Measurements from ENCODE around the gene ING4. TPM values are rescaled to one million over a fixed set of nuclear protein-coding genes. Genes with fewer than 3 reads are reported as not detected.

Gene ING4
- total and polyA plus RNA-seq, 4 donors: 13.9 to 18.1 (median 15.2) TPM

DNA sequence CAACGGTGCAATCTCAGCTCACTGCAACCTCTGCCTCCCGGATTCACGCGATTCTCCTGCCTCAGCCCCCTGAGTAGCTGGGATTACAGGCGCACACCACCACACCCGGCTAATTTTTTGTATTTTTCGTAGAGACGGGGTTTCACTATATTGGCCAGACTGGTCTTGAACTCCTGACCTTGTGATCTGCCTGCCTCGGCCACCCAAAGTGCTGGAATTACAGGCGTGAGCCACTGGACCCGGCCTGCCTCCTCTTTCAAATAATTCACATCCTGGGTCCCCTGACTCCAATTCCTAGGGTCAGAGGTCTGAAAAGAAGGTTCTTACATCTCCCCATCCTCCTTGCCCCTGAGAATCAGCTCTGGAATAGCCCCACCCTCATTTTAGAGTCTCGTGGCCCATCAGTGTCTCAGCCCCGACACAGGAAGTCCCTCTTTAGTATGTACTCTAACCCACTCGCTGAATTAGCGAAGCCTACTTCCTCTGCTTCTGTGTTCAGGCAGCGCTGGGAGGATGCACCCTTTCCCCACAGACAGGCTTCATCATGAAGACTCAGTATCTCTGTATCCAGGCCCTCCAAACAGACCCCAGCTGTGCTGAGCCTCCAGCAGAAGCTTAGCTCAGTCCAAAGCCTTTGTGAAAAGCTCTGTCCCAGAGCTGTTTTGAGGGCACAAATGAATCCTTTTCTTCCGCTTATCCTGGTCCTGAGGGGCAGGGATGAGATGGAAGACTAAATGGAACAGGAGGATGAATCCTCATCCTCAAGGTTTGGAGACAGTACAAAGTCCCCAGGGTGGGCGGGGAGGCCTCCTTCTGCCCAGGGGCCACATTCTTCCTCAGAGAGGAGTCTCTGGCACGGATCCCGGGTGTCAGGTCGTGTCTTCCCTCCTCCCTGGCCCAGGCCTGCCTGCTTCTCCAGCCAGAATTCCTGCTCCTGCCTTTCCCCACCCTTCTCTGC is 30.6 kb downstream of the ING4 start:
- WGBS: 59% methylated on average over 21 of the region's 21 CpGs
- peak overlapping the region; percentile 25 to 67 for H3K27ac ChIP-seq (ENCODE audit: low read depth in 1 of 2, low read length in 2 of 2)
- peaks cover 0 to 3% (median 2%) of the 10 kb centered on the region in 4 donors for H3K4me1 ChIP-seq (ENCODE audit: control insufficient read depth in 4 of 4, insufficient read depth in 4 of 4, low read length in 3 of 4)
- DNase-seq (ENCODE audit: low spot score): peak; percentile 34
- H3K4me3 ChIP-seq (ENCODE audit: low read depth in 1 of 3, low read length in 3 of 3): no peak overlapping the region
- no peaks in the 10 kb centered on the region for H3K9me3 ChIP-seq (ENCODE audit: control insufficient read depth in 4 of 4, low read length in 3 of 4)
- H3K36me3 ChIP-seq (ENCODE audit: control insufficient read depth in 4 of 4, insufficient read depth in 3 of 4, low read depth in 1 of 4, low read length in 3 of 4): no peaks in the 10 kb centered on the region
- no peaks in the 10 kb centered on the region for H3K27me3 ChIP-seq (ENCODE audit: control insufficient read depth in 4 of 4, insufficient read depth in 4 of 4, low read length in 3 of 4)
- H3K9ac ChIP-seq (ENCODE audit: low read depth in 1 of 2, low read length in 2 of 2): no peak overlapping the region
- TF ChIP-seq NR2F2 (IDR thresholded peaks at IDR 0.05) (no peak), JUND (IDR thresholded peaks at IDR 0.05) (no peak), EGR1 (IDR thresholded peaks at IDR 0.05; ENCODE audit: low read depth in 2 of 2) (no peak), FOXA1 (IDR thresholded peaks at IDR 0.05) (no peak), HNF4G (IDR thresholded peaks at IDR 0.05) (no peak), FOXA2 (IDR thresholded peaks at IDR 0.05) (no peak), YY1 (IDR thresholded peaks at IDR 0.05) (no peak), HNF4A (conservative IDR thresholded peaks at IDR 0.05) (no peak), TAF1 (conservative IDR thresholded peaks at IDR 0.05) (no peak), GABPA (IDR thresholded peaks at IDR 0.05 in 1 of 2, conservative IDR thresholded peaks at IDR 0.05 in 1 of 2) (no peak), RAD21 (IDR thresholded peaks at IDR 0.05) (no peak)
- TF ChIP-seq, protein P1, sequence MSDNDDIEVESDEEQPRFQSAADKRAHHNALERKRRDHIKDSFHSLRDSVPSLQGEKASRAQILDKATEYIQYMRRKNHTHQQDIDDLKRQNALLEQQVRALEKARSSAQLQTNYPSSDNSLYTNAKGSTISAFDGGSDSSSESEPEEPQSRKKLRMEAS (IDR thresholded peaks at IDR 0.05): no peak
- TF ChIP-seq, protein P2, sequence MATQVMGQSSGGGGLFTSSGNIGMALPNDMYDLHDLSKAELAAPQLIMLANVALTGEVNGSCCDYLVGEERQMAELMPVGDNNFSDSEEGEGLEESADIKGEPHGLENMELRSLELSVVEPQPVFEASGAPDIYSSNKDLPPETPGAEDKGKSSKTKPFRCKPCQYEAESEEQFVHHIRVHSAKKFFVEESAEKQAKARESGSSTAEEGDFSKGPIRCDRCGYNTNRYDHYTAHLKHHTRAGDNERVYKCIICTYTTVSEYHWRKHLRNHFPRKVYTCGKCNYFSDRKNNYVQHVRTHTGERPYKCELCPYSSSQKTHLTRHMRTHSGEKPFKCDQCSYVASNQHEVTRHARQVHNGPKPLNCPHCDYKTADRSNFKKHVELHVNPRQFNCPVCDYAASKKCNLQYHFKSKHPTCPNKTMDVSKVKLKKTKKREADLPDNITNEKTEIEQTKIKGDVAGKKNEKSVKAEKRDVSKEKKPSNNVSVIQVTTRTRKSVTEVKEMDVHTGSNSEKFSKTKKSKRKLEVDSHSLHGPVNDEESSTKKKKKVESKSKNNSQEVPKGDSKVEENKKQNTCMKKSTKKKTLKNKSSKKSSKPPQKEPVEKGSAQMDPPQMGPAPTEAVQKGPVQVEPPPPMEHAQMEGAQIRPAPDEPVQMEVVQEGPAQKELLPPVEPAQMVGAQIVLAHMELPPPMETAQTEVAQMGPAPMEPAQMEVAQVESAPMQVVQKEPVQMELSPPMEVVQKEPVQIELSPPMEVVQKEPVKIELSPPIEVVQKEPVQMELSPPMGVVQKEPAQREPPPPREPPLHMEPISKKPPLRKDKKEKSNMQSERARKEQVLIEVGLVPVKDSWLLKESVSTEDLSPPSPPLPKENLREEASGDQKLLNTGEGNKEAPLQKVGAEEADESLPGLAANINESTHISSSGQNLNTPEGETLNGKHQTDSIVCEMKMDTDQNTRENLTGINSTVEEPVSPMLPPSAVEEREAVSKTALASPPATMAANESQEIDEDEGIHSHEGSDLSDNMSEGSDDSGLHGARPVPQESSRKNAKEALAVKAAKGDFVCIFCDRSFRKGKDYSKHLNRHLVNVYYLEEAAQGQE (IDR thresholded peaks at IDR 0.05): no peak
- TF ChIP-seq, protein P3, sequence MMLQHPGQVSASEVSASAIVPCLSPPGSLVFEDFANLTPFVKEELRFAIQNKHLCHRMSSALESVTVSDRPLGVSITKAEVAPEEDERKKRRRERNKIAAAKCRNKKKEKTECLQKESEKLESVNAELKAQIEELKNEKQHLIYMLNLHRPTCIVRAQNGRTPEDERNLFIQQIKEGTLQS (IDR thresholded peaks at IDR 0.05): no peak
- TF ChIP-seq, protein P4, sequence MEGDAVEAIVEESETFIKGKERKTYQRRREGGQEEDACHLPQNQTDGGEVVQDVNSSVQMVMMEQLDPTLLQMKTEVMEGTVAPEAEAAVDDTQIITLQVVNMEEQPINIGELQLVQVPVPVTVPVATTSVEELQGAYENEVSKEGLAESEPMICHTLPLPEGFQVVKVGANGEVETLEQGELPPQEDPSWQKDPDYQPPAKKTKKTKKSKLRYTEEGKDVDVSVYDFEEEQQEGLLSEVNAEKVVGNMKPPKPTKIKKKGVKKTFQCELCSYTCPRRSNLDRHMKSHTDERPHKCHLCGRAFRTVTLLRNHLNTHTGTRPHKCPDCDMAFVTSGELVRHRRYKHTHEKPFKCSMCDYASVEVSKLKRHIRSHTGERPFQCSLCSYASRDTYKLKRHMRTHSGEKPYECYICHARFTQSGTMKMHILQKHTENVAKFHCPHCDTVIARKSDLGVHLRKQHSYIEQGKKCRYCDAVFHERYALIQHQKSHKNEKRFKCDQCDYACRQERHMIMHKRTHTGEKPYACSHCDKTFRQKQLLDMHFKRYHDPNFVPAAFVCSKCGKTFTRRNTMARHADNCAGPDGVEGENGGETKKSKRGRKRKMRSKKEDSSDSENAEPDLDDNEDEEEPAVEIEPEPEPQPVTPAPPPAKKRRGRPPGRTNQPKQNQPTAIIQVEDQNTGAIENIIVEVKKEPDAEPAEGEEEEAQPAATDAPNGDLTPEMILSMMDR (IDR thresholded peaks at IDR 0.05; ENCODE audit: low read depth, low read length, missing input control): no peak
- TF ChIP-seq, protein P5, sequence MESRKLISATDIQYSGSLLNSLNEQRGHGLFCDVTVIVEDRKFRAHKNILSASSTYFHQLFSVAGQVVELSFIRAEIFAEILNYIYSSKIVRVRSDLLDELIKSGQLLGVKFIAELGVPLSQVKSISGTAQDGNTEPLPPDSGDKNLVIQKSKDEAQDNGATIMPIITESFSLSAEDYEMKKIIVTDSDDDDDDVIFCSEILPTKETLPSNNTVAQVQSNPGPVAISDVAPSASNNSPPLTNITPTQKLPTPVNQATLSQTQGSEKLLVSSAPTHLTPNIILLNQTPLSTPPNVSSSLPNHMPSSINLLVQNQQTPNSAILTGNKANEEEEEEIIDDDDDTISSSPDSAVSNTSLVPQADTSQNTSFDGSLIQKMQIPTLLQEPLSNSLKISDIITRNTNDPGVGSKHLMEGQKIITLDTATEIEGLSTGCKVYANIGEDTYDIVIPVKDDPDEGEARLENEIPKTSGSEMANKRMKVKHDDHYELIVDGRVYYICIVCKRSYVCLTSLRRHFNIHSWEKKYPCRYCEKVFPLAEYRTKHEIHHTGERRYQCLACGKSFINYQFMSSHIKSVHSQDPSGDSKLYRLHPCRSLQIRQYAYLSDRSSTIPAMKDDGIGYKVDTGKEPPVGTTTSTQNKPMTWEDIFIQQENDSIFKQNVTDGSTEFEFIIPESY (IDR thresholded peaks at IDR 0.05): no peak

Data from liver (tissue), 9 donors.